ENCODE data around the gene ATP5F1D.

- TF ChIP-seq CTCF (IDR thresholded peaks at IDR 0.05) (no peak), POLR2AphosphoS5 (IDR thresholded peaks at IDR 0.05) (no peak), POLR2A (IDR thresholded peaks at IDR 0.05) (no peak), EP300 (IDR thresholded peaks at IDR 0.05) (no peak)
Observed at GRCh38 chr19:1232652-1233072, 8.9 kb upstream of the ATP5F1D start.

All from suprapubic skin (tissue), 4 donors.